Measurements from ENCODE around the gene HOXA11. TPM values are rescaled to one million over a fixed set of nuclear protein-coding genes. Genes with fewer than 3 reads are reported as not detected.
A peak's percentile ranks its signal among the peaks of the same experiment; 100 is the strongest.

Gene HOXA11
- total RNA-seq, 2 experiments from 2014 or later: 0.13 to 0.18 TPM

DNA sequence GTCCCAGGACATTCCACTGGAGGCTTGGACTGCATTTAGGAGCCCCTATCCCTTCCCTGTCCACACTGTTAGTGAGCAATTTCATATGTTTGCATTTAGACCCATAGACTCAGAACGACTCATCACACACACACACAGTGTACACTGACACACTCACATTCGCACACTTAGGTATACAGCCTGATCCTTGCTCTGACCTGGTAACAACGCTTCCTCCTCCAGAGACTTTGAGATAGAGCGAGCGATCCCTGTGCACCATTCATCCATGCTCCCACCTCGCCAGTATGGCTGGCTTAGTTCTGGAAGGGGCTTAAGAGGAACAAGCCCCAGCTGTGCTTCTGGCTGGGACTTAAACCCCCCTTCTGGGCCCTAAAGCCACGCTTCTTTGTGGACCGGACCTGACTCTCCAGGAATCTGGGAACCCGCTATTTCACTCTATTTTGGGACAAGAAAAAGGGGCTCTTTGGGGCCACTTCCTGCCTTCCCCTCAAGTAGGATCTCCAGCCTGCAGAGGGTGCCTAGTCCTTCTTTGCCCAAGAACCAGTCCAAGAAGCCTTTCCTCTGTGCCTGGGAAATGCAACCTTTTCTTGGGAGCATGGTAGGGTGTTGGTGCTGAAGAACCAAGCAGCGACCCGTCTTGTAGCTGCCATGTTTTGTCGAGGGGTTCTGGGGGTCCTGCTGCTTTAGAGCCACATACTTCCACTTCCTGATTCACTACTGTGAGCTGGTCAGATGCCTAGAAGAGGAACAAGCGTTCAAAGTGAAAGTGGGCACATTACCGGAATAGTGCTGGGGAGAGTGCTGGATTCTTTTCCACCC is 15.9 kb upstream of the HOXA11 start:
- H3K9me3 Mint-ChIP-seq: no peaks in the 10 kb centered on the region
- peaks cover 37% of the 10 kb centered on the region for H3K4me1 Mint-ChIP-seq (ENCODE audit: low read depth)
- POLR2A ChIA-PET: interaction anchor here (0.5 kb wide), 1 partner anchor 219 kb away, joined by 3 read pairs; no protein-coding TSS in a partner anchor
- no peak for ATAC-seq
- peaks cover 82% of the 10 kb centered on the region for H3K27me3 Mint-ChIP-seq
- H3K4me3 Mint-ChIP-seq: peak overlapping the region; percentile 67
- TF ChIP-seq, protein P1, sequence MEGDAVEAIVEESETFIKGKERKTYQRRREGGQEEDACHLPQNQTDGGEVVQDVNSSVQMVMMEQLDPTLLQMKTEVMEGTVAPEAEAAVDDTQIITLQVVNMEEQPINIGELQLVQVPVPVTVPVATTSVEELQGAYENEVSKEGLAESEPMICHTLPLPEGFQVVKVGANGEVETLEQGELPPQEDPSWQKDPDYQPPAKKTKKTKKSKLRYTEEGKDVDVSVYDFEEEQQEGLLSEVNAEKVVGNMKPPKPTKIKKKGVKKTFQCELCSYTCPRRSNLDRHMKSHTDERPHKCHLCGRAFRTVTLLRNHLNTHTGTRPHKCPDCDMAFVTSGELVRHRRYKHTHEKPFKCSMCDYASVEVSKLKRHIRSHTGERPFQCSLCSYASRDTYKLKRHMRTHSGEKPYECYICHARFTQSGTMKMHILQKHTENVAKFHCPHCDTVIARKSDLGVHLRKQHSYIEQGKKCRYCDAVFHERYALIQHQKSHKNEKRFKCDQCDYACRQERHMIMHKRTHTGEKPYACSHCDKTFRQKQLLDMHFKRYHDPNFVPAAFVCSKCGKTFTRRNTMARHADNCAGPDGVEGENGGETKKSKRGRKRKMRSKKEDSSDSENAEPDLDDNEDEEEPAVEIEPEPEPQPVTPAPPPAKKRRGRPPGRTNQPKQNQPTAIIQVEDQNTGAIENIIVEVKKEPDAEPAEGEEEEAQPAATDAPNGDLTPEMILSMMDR (IDR thresholded peaks at IDR 0.05): no peak
- no peaks in the 10 kb centered on the region for H3K36me3 Mint-ChIP-seq (ENCODE audit: low read depth)
- intact Hi-C loops (cut with micrococcal nuclease): loop anchor here (5.0 to 10.0 kb wide), 2 partner anchors 34 to 724 kb away; partner anchors contain the start of gene HOXA9
- DNase-seq: no peak
- H3K27ac Mint-ChIP-seq: no peak overlapping the region
- CTCF ChIA-PET: interaction anchor here (1.0 to 2.8 kb wide), 3 partner anchors 9 to 11 kb away, joined by 3 to 8 read pairs (median 8); no protein-coding TSS in a partner anchor

DNA sequence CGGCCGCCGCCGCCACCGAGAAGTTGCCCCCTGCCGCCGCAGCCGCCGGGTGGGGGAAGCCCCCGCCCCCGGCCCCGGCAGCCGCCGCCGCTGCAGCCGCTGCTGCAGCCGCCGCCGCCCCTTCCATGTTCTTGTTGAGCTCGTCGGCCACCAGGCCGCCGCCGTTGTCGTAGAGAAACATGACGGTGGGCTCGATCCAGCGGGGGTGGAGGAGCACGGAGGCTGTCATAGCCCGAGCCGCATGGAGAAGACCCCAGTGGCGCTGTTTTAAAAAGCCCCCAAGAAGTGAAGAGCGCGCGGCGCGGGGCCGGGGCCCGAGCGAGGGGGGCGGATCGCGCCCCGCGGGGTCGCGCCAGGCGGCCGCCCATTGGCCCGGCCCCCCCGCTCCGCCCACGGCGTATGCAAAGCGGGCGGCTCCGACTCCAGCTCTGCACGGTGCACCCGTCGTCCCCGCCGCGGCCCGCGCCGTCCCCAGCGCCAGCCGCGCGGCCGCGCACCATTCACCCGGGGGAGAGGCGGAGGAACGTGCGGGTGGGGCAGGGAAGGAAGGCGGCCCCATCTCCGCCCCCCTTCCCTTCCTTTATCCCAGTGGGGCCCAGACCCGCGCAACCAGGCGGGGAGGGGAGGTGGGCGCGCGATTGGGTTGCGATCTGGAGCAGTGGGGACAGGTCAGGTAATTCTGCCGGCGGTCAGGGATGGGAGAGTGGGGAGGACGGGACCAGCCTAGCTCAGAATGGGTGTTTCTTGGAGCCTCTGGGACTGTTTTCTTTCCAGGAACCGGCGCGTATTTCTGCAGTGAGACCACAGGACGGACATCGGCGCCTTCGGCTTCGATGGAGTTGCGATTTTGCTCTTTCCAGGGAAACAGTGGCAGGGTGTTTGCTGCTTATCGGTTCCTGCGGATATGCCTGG is 15.1 kb upstream of the HOXA11 start, which contains the start of gene HOXA13:
Gene HOXA13, minus strand, starts transcription at position 243 of the 912 bp plus-strand sequence. Its CDS starts 14 bp downstream, at position 229.
- intact Hi-C loops (cut with micrococcal nuclease): loop anchor here (5.0 to 10.0 kb wide), 5 partner anchors 33 to 725 kb away; partner anchors contain the start of genes HOXA7 and HOXA9
- peak; percentile 34 for DNase-seq

DNA sequence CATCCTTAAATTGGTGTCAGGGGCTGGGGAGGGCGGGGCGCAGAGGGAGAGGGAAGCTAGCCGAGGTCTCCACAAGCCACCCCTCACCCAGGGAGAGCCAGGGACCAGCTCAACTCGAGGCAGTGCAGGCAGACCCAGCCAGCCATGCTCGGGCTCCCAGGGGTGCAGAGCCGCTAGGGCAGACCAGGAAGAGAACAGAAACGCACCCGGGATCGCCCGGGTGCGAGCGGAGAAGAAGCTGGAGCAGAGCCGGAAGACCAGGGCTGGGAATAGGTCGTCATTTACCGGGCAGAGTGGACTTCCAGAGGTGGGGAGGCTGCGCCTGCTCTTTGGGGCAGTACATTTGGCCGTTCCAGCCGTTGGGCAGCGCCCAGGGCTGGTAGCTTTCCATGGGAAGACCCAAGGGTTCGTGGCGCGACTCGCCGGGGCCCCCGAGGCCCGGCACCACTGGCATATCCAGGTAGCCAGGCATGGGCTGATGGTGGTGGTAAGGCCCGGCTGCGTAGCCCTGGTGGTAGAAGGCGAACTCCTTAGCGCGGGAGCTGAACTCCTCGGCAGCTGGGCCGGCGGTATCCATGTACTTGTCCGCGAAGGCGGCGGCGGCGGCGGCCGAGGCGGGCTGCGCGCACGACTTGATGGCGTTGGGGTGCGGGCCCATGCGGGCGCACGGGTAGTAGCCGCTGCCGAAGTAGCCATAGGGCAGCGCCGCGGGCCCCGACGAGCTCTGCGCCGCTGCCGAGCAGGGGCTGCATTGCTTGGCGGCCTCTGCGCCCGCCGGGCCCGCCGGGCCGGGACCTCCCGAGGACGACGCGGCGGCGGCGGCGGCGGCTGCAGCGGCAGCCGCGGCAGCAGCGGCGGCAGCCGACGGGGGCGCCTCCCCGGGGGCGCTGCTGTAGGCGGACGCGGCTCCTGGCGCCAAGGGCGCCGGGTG is 14.1 kb upstream of the HOXA11 start:
- DNase-seq (no peak), ATAC-seq (peak; percentile 11)
- no peak overlapping the region for H3K27ac Mint-ChIP-seq
- H3K4me3 Mint-ChIP-seq: peak overlapping the region; percentile 53
- no peaks in the 10 kb centered on the region for H3K9me3 Mint-ChIP-seq
- ChIA-PET POLR2A (interaction anchor here (1.4 kb wide), 1 partner anchor 14 kb away, joined by 5 read pairs; the partner anchor contains the start of gene HOXA11), CTCF (interaction anchor here (0.9 to 2.8 kb wide), 13 partner anchors 9 to 895 kb away, joined by 3 to 8 read pairs (median 4); partner anchors contain the start of gene EVX1)
- TF ChIP-seq, protein P1 (IDR thresholded peaks at IDR 0.05): no peak
- H3K4me1 Mint-ChIP-seq (ENCODE audit: low read depth): peaks cover 28% of the 10 kb centered on the region
- peaks cover 80% of the 10 kb centered on the region for H3K27me3 Mint-ChIP-seq
- intact Hi-C loops (cut with micrococcal nuclease): loop anchor here (5.0 kb wide), 3 partner anchors 42 to 583 kb away; partner anchors contain the start of gene HOXA7
- H3K36me3 Mint-ChIP-seq (ENCODE audit: low read depth): no peaks in the 10 kb centered on the region

More for the DNA sequence above, 15.1 kb upstream of the HOXA11 start, which contains the start of gene HOXA13:
- Mint-ChIP-seq H3K36me3 (ENCODE audit: low read depth) (no peaks in the 10 kb centered on the region), H3K27me3 (peaks cover 80% of the 10 kb centered on the region), H3K27ac (no peak within 1 kb of the TSS), H3K9me3 (no peaks in the 10 kb centered on the region), H3K4me1 (ENCODE audit: low read depth) (peaks cover 31% of the 10 kb centered on the region), H3K4me3 (peak within 1 kb of the TSS; percentile 67)
- POLR2A ChIA-PET: interaction anchor here (1.4 kb wide), 1 partner anchor 15 kb away, joined by 5 read pairs; the partner anchor contains the start of gene HOXA11
- ATAC-seq: peak; percentile 69
- CTCF ChIA-PET: interaction anchor here (1.0 to 2.8 kb wide), 3 partner anchors 10 to 12 kb away, joined by 3 to 8 read pairs (median 4); no protein-coding TSS in a partner anchor
- TF ChIP-seq, protein P1 (IDR thresholded peaks at IDR 0.05): no peak

All from activated CD8-positive, alpha-beta T cell treated with anti-CD3 and anti-CD28 coated beads for 36 hours (primary cell).